HG03039 (cell line): ENCODE results near the gene HOXB7.

Experiments used
- ATAC-seq: cut with Tn5 transposase; IDR thresholded peaks from one replicate; pipeline ENCODE4 v1.9.1; 2021; ENCODE audit warnings: mild to moderate bottlenecking, moderate library complexity; ENCODE audit not compliant: unreplicated experiment

HOXB7 gene

GRCh38 chr17:48610282-48611211 is at the start of gene HOXB7:
Gene HOXB7, minus strand, starts transcription at chr17:48611017. Its CDS starts 99 bp downstream, at chr17:48610918.
- ATAC-seq: no peak

GRCh38 chr17:48655913-48656312 is 45.1 kb upstream of the HOXB7 start:
- no peak for ATAC-seq

GRCh38 chr17:48649741-48650140 is 38.9 kb upstream of the HOXB7 start:
- no peak for ATAC-seq

- ATAC-seq: no peak
Measured at GRCh38 chr17:48647963-48648245, 37.1 kb upstream of the HOXB7 start.

GRCh38 chr17:48647103-48647962 is 36.5 kb upstream of the HOXB7 start:
- no peak for ATAC-seq

GRCh38 chr17:48646183-48647102 is 35.6 kb upstream of the HOXB7 start:
- no peak for ATAC-seq

GRCh38 chr17:48645639-48646182 is 34.9 kb upstream of the HOXB7 start:
- no peak for ATAC-seq

- no peak for ATAC-seq
Measured at GRCh38 chr17:48644910-48645557, 34.2 kb upstream of the HOXB7 start.

- ATAC-seq: no peak
Measured at GRCh38 chr17:48644159-48644558, 33.3 kb upstream of the HOXB7 start.

- no peak for ATAC-seq
Measured at GRCh38 chr17:48643697-48644012, 32.8 kb upstream of the HOXB7 start.

GRCh38 chr17:48642843-48643696 is 32.3 kb upstream of the HOXB7 start:
- ATAC-seq: no peak

- no peak for ATAC-seq
Measured at GRCh38 chr17:48642059-48642842, 31.4 kb upstream of the HOXB7 start.

- ATAC-seq: no peak
Measured at GRCh38 chr17:48641541-48642058, 30.8 kb upstream of the HOXB7 start.

- ATAC-seq: no peak
Measured at GRCh38 chr17:48640858-48641180, 30.0 kb upstream of the HOXB7 start.

- no peak for ATAC-seq
Measured at GRCh38 chr17:48639982-48640857, 29.4 kb upstream of the HOXB7 start.

GRCh38 chr17:48639136-48639535 is 28.3 kb upstream of the HOXB7 start:
- no peak for ATAC-seq
